Hypothalamus (tissue), 51 donors: Measurements from ENCODE around the gene ARSG.
"Not testable (repeated sequence)": the region's sequence is repeated elsewhere in the genome, so short reads cannot be mapped to it uniquely, and the experiment has no call there.

Experiments used
- DNase-seq, 51 donors: peaks; one replicate each; lab custom pipeline; 2025; lab: John Stamatoyannopoulos, UW

The ARSG gene

DNA sequence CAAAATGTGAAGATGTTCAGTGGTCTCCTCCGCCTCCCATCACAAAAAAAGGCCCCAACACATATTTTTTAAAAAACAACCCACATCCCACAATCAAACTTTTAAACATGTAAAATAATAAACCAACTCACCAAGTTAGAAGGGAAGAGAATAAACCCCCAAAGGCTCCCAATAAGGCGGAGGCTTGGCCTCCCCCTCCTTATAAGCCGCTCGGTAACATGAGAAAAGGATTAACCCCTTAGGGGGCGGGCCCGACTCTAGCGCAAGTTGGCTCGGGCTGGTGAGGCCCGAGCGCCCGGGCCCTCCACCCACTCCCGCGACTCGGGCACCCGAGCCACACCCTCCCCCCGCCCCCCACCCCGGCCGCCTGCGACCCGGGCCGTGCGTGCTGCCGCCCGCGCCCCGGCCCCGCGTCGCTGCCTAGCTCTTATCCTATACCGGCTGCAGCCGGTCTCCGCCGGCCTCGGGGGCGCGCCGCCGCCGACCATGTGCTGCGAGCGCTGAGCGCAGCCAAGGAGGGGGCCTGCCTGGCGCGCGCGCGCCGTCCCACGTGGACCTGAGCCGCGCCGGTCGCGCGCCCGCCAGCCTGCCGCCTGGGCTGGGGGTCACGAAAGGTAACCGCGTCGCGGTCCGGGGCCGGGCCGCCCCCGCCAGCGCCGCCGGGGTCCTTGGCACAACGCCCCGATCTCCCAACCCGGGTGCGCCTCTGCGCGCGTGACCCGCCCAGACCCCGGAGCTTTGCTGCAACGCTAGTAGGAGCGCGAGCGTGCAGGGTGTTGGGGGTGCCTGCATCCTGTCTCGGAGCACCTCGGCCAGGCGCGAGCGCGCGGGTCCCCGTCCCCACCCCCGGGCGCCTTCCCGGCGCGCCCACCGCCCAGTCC lies at the start of gene ARSG, which contains the start of gene SLC16A6:
TSS of gene ARSG (plus strand) at position 541 of the 881 bp plus-strand sequence. CDS start 15,999 bp downstream, outside the sequence.
TSS of gene SLC16A6 (minus strand) at position 173 of the 881 bp plus-strand sequence. CDS start 12,807 bp downstream, outside the sequence.
- peak in 37 of 51 donors; percentile 15 to 76 (median 40) for DNase-seq

DNA sequence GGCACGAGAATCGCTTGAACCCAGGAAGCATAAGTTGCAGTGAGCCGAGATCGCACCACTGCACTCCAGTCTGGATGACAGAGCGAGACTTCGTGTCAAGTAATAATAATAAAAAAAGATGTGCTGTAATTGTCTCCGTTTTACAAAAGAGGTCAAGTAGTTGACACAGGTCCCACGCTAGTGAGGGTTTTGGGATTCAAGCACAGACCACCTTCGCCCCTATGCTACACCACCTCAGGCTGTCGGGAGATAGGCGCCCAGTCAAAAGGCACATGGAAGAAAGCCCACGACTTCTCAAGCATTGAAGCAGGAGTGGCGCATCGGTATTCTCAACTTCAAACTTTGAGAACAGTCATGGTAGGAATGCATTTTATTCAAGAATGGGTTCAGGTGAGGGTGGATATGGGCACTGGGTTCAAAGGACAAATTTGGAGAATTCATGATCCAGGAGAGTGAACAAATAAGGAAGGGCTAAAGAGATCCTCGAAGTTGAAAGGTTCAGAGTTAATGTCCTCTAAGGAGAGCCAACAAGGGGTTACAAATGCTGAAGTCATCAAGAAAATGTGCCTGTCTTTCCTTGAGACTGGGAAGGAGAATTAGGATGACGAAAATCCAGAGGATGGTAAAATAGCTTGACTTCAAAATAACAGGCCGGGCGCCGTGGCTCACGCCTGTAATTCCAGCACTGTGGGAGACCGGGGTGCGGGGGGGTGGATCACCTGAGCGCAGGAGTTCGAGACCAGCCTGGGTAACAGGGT lies 44.8 kb upstream of the ARSG start:
- no peak for DNase-seq

DNA sequence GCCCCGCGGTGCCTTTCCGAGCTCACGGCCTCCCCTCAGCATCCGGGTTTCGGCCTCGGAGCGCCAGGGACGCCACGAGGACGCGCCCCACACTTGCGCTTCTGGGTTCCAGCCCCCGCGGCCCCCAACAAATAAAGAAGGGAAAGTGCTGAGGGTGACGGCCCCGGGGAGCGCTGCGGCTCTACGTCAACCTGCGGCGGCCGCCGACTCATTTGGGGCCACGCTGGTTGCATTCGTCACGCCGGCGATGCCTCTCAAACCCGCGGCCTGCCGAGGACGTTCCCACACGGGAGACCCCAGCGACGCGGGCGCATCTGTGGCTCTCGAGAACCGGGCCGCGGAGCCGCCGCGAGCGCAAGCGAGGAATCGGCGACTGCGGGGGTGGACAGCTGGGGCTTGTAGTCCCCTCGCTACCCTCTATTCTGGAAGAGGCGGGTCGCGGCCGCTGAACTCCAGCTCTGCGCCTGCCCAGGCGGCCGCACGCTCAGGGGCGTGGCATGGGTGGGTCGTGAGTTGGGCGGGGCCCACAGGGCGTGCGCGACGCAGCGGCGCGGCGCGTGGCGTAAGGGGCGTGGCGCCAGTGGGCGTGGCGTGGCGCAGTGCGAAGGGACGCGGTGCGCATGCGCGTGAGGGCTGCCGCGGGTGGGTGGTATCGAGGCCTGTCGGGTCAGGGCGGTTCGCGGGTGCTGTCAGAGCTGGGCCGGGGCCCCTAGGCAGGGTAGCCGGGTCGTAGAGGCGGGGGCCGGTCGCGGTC lies 43.7 kb upstream of the ARSG start, which contains the start of gene AMZ2:
TSS of gene AMZ2 (plus strand) at position 599 of the 754 bp plus-strand sequence. CDS start 2,145 bp downstream, outside the sequence.
- peak; percentile 78 to 99 (median 94) for DNase-seq

DNA sequence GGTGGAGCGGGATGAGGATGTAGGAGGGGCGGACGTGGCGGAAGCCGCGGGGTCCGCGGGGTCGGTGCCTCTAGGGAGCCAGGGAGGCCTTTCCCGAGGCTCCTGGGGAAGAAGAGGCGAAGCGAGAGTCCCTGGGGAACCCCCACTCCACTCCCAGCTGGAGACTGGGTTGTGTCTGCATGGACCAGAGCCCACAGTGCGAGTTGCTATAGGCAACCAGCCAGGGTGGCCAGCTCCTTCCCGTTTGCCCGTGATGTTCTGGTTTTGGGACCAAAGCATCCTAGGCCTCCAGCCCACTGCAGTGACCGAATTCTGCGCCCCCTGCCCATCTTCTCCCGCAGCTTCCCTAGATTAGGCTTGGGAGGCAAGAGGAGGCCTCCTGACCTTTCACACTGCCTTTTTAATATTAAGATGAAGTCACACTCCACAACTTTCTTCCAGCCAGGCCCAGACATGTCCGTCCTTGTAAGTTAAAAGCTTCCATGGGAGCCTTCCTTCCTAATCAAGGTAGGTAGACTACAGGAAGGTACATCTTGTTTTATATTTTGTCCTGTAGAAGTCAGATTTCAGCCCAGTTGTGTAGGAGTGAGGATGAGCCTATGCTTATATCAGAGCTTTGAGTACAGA lies 43.0 kb upstream of the ARSG start:
- peak in 33 of 51 donors; percentile 57 to 93 (median 79) for DNase-seq

DNA sequence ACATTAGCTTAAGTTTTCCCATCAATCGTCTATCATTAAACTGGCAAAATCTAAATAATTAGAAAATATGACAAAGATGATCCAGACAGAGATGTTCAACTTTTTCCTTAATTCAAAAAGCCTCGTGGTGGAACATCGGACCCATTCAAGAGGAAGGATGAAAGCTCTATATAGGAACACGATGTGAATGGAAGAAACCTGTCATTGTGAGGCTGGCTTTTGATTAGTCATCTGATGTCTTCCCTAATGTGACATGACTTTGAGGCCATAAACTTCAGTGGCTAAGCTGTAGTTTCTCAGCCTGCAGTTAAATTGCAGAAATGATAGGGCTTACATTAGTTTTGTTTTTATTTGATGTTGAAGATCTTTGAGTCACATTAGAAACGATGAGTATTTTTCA lies 42.4 kb upstream of the ARSG start:
- DNase-seq, result no peak

DNA sequence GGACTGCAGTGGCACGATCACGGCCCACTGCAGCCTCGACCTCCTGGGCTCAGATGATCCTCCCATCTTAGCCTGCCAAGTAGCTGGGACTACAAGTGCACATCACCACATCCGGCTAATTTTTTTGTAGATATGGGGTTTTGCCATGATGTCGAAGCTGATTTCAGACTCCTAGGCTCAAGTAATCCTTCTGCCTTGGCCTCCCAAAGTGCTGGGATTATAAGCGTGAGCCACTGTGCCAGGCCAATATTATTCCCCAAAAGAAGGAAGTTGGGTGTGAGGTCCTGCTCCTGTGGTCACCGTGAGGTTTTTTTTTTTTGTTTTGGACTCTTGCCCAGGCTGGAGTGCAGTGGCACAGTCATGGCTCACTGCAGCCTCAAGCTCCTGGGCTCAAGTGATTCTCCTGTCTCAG lies 41.9 kb upstream of the ARSG start:
- DNase-seq, result no peak

DNA sequence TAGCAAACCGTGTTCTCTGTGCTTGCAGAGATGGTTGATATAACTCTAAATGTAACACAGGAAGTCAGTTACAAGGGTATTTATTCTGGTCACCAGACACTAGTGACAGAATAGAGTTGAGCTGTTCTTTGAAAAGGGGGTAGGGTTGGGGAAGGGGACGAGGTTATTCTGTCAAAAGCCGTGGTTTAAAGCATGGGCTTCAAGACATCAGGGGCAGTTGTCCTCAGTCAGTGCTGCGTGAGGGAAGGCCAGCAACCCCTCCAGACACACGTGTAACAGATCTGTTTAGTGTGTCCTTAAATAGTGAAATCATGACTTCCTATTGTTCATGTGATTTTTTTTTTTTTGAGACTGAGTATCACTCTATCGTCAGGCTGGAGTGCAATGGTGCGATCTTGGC lies 37.9 kb upstream of the ARSG start:
- not testable (repeated sequence) for DNase-seq

DNA sequence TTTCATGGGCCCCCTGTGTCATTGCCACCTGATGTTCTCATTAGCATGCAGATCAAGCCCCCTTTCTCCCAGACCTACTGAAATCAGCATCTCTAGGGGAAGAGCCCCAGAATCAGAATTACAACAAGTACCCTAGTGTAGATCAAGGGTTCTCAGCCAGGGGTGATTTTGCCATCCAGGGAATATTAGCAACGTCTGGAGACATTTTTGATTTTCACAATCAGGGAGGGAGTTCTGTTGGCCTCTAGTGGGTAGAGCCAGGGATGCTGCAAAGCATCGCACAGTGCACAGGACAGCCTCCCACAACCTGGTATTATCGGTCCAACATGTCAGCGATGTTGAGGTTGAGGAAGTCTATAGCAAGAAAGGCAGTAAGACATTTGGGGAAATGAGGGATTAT lies 36.1 kb upstream of the ARSG start:
- no peak for DNase-seq

DNA sequence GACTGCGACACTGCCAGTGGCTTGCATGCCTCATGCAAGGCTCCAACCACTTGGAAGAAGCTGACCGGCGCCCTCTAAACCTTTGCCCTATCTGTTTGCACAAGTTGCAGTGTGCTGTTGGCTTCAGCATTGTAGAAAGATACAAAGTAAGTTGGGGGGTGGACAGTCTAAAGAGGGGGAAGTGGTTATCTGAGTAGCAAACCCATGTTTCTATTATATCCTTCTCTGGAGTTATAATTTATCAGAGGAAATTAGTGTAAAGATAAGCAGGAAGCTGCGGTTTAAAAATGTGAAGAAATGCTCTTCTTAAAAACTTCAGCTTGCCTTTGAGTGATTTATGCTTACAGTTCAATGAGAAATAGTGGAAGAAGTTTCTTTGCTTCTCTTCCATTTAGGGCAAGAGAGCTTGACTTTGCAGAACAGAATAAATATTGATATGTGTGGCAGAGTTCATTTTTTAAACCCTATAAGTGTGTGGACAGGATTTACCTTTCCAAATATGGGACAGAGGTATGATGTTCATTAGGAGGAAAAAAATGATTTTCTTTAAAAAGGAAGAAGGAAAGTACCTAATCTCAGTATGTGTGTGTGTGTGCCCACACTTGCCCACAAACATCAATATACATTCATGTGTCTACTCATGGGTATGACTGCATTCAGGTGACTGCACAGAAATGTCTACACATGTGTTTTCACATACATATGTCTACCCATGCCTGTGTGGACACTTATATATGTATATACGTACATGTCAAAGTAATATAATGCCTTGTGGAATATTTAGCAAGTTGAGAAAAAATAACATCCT lies 35.4 kb upstream of the ARSG start:
- DNase-seq, result no peak

DNA sequence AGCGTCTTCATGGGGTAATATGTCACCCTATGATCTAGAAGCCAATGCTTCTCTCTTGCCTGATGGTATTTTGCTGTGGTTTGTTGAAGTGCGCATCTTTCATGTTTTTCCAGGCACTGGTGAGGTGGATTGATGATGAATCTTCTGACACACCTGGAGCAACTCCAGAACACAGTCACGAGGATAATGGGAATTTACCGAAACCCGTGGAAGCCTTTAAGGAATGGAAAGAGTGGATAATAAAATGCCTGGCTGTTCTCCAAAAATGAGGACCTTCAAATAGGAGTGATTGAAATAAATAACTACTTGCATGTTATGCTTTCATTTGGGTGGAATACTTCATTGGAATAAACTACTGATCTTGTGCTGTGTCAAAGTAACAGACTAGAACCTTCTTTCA lies 34.6 kb upstream of the ARSG start:
- DNase-seq, result not testable (repeated sequence)

DNA sequence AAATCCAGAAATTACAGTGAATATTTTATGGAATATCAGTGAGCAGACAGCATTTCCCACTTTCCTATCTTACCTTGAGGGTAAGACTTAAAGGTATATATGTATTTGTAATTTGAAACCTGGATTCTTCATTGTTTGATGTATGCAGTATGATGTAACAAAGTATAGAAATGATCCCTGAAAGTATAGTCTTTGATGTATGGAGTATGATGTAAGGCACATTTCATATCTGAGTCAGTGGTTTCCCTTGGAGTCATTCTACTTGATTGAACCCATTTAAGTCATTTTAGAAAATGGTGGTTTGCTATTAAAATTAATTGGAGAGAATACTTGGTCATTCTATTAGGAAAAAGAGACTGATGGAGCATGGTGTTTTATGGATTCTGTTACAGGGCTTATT lies 33.4 kb upstream of the ARSG start:
- DNase-seq, result no peak

DNA sequence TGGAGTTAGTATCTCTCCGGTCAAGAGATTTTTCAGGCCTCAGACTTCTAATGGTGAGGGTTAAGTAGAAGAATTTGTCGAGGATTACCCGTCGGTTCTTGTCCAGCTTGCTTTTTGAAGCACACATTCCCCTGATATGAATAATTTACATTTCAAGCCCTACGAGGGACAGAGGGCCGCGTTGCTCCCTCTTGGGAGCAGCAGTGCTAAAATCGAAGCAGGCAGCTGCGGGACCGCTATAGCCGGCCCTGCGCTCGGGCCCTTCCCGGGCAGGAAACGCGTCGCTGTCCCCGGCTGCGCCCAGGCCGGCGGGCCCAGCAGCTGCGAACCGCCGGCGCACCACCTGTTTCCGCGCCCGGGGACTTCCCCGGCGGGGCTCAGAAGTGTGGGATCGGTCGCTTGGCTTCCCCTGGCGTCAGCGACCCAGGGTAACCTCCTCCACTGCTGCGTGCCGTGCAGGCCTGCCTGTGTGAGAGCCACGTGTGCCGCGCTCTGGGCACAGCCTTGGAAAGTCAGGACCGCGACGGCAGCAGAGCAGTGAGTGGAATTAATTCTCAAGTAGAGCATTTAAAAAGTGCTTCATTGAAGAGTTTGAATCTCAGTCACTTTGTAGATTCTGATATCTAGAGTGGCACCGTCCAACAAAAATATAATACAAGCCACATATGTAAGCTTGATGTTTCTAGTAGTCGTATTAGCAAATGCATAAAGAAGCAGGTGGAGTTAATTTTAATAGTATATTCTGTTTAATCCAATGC lies 32.2 kb upstream of the ARSG start:
- peak in 12 of 51 donors; percentile 13 to 44 (median 31) for DNase-seq

DNA sequence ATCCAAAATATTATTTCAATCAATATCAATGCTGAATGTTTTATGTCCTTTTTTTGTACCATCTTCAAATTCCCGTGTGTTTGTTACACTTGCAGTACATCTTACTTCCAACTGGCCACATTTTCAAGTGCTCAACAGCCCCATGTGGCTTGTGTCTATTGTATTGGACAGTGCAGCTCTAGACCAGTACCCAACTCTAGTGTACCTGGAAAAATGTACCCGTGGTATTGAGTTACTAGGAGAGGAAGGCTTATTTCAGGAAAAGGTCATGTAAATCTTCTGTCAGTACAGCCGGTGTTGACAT lies 31.7 kb upstream of the ARSG start:
- not testable (repeated sequence) for DNase-seq

DNA sequence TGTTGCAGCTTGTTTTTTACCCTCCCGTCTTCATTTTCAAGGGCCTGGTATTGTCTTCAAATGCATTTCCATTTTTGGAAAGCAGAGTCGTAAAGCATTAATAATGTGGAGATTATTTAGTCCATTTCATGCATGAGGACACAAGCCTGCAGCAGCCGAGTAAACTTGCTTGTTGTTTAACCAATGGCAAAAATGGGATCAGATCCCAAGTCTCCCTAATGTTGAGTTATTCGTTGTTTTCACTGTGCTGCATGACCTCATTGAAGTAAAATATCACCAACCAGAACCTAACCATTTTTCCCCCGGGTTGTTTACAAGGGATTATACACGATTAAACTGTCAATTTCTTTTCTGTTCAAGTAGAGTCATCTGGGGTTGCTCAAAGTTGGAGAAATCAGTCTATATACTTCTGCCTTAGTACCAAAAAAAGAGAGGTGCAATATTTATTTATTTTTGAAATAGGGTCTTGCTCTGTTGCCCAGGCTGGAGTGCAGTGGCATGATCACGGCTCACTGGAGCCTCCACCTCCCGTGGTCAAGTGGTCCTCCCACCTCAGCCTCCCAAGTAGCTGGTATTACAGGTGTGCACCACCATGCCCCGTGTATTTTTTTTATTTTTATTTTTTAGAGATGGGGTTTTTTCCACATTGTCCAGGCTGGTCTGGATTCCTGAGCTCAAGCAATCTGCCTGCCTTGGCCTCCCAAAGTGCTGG lies 31.1 kb upstream of the ARSG start:
- no peak for DNase-seq

DNA sequence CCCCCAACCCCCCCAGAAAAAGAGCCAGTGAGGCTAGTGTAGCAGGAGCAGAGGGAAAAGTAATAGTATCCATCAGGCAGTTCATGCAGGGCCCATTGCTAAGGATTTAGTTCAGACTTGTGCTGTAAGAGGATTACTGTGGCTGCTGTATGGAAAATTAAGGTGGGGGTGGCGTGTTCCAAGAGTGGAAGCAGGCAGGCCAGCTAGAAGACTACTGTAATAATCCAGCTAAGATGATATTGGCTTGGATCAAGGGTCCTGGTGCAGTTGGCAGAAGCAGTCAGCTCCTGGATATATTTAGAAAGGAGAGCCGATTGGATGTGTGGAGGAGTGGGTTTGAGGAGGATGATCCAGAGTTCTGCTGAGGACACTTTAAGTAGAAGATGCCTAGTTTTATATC lies 28.8 kb upstream of the ARSG start:
- not testable (repeated sequence) for DNase-seq

DNA sequence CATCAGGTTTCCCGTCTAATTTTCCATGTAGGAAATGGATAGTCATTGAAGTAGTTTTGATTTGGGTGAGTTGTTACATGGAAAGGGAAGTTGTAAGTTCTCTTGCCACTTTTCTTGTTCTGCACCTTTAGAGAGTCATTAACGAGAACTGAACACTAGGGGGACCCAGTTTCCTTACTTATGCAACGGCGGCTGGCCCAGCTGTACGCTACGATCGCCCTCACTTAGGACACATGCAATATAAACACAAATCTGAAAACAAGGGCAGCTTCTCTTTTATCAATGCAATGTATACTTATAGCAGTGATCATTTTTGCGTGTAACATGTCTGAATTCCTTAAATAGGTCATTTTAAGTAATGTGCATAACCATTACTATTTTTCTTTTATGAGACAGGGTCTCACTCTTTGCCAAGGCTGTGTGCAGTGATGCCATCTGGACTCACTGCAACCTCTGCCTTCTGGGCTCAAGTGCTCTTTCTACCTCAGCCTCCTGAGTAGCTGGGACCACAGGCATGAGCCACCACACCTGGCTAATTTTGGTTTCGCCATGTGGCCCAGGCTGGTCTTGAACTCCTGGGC lies 28.1 kb upstream of the ARSG start:
- peak in 9 of 51 donors; percentile 3 to 66 (median 20) for DNase-seq

DNA sequence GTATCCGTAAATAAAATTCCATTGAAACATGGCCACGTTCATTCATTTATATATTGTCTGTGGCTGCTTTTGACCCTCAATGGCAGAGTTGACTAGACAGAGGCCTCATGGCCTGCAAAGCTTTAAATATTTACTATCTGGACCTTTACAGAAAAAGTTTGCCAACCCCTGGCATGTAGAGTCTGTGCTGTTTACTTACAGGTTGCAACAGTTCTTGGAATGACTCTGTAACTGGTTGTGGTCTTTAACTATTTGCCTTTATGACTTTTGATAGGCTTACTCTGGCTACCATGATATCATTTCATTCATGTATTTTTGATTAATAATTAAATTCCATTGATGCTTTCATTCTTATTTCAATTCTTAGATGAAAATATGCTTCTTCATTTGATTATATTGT lies 25.5 kb upstream of the ARSG start:
- DNase-seq, result not testable (repeated sequence)

DNA sequence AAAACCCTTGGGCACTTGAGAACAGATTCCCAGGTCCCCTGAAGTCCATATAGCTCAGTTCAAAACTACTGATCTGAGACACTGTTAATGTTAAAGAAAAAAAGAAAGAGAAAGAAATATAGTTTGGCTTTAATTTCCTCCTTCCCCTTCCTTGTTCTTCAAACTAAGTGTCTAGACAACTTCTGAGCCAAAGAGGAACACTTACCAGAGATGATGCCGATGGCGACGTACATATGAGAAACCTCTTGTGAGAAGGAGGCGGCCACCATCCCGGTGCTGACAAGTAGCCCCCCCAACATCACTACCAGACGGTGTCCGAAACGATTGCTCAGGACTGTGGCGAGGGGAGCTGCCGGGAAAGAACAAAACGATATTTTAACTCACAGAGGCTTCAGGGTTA lies 17.6 kb upstream of the ARSG start:
- peak in 1 of 51 donors; percentile 7 for DNase-seq
